Measurements from ENCODE around the gene CDS1. TPM values are rescaled to one million over a fixed set of nuclear protein-coding genes. Genes with fewer than 3 reads are reported as not detected.

Gene CDS1
- total RNA-seq, 3 donors from 2014 or later (not counting 1 experiment from before 2014, with no cell fraction given): 0.14 TPM; not detected in 2

GRCh38 chr4:84683064-84683850, 100.3 kb downstream of the CDS1 start:
- DNase-seq (no peak), ATAC-seq (peak in 1 of 3 donors; percentile 26)
- Histone ChIP-seq H3K27ac (ENCODE audit: low read length) (no peak overlapping the region), H3K4me1 (ENCODE audit: control insufficient read depth, insufficient read depth, low read length) (no peaks in the 10 kb centered on the region), H3K9me3 (ENCODE audit: control insufficient read depth, insufficient read depth, low read length) (no peaks in the 10 kb centered on the region), H3K4me3 (ENCODE audit: low read length) (no peak overlapping the region), H3K36me3 (ENCODE audit: control insufficient read depth, insufficient read depth, low read length) (no peaks in the 10 kb centered on the region), H3K27me3 (ENCODE audit: control insufficient read depth, insufficient read depth, low read length) (no peaks in the 10 kb centered on the region)
- intact Hi-C loops (cut with micrococcal nuclease): no loop called here
- Mint-ChIP-seq H3K4me1 (no peaks in the 10 kb centered on the region), H3K4me3 (no peak overlapping the region), H3K36me3 (no peaks in the 10 kb centered on the region), H3K27me3 (ENCODE audit: low read depth in 2 of 2) (no peaks in the 10 kb centered on the region), H3K27ac (no peak overlapping the region), H3K9me3 (no peaks in the 10 kb centered on the region)
- WGBS (ENCODE audit: insufficient coverage): 83% methylated on average over 7 of the region's 7 CpGs
- TF ChIP-seq CTCF (IDR thresholded peaks at IDR 0.05): no peak

- no peak for ATAC-seq
- H3K36me3 ChIP-seq (ENCODE audit: control insufficient read depth, insufficient read depth, low read length): no peaks in the 10 kb centered on the region
Measured at GRCh38 chr4:84684361-84684760, 101.4 kb downstream of the CDS1 start.

GRCh38 chr4:84685105-84685504, 102.2 kb downstream of the CDS1 start:
- DNase-seq: no peak
- no peak overlapping the region for H3K4me3 ChIP-seq (ENCODE audit: low read length)
- no peak overlapping the region for H3K4me3 Mint-ChIP-seq
- H3K27ac Mint-ChIP-seq: no peak overlapping the region
- no peaks in the 10 kb centered on the region for H3K36me3 Mint-ChIP-seq
- no peaks in the 10 kb centered on the region for H3K4me1 Mint-ChIP-seq
- no peaks in the 10 kb centered on the region for H3K27me3 Mint-ChIP-seq (ENCODE audit: low read depth in 2 of 2)
- no peaks in the 10 kb centered on the region for H3K9me3 ChIP-seq (ENCODE audit: control insufficient read depth, insufficient read depth, low read length)
- no peak overlapping the region for H3K27ac ChIP-seq (ENCODE audit: low read length)
- no peaks in the 10 kb centered on the region for H3K4me1 ChIP-seq (ENCODE audit: control insufficient read depth, insufficient read depth, low read length)
- H3K27me3 ChIP-seq (ENCODE audit: control insufficient read depth, insufficient read depth, low read length): no peaks in the 10 kb centered on the region
- TF ChIP-seq CTCF (IDR thresholded peaks at IDR 0.05): no peak
- intact Hi-C loops (cut with micrococcal nuclease): no loop called here
- no peaks in the 10 kb centered on the region for H3K36me3 ChIP-seq (ENCODE audit: control insufficient read depth, insufficient read depth, low read length)
- no peaks in the 10 kb centered on the region for H3K9me3 Mint-ChIP-seq
- WGBS (ENCODE audit: insufficient coverage): 78% methylated on average over 1 of the region's 1 CpG
- ATAC-seq: no peak

More at GRCh38 chr4:84684361-84684760, 101.4 kb downstream of the CDS1 start:
- no peaks in the 10 kb centered on the region for H3K36me3 Mint-ChIP-seq
- H3K4me1 ChIP-seq (ENCODE audit: control insufficient read depth, insufficient read depth, low read length): no peaks in the 10 kb centered on the region
- H3K27me3 ChIP-seq (ENCODE audit: control insufficient read depth, insufficient read depth, low read length): no peaks in the 10 kb centered on the region
- no peak for DNase-seq
- no peaks in the 10 kb centered on the region for H3K27me3 Mint-ChIP-seq (ENCODE audit: low read depth in 2 of 2)
- no peaks in the 10 kb centered on the region for H3K9me3 ChIP-seq (ENCODE audit: control insufficient read depth, insufficient read depth, low read length)
- intact Hi-C loops (cut with micrococcal nuclease): no loop called here
- no peak overlapping the region for H3K4me3 ChIP-seq (ENCODE audit: low read length)
- H3K4me1 Mint-ChIP-seq: no peaks in the 10 kb centered on the region
- H3K9me3 Mint-ChIP-seq: no peaks in the 10 kb centered on the region
- H3K4me3 Mint-ChIP-seq: no peak overlapping the region
- no peak for TF ChIP-seq CTCF (IDR thresholded peaks at IDR 0.05)
- no peak overlapping the region for H3K27ac ChIP-seq (ENCODE audit: low read length)
- WGBS (ENCODE audit: insufficient coverage): 59% methylated on average over 3 of the region's 3 CpGs
- H3K27ac Mint-ChIP-seq: no peak overlapping the region

GRCh38 chr4:84688605-84689004, 105.7 kb downstream of the CDS1 start:
- Mint-ChIP-seq H3K4me3 (no peak overlapping the region), H3K27ac (no peak overlapping the region), H3K27me3 (ENCODE audit: low read depth in 2 of 2) (no peaks in the 10 kb centered on the region), H3K36me3 (no peaks in the 10 kb centered on the region), H3K9me3 (peaks cover 0 to 2% of the 10 kb centered on the region in 2 donors), H3K4me1 (no peaks in the 10 kb centered on the region)
- no peaks in the 10 kb centered on the region for H3K4me1 ChIP-seq (ENCODE audit: control insufficient read depth, insufficient read depth, low read length)
- no peak for TF ChIP-seq CTCF (IDR thresholded peaks at IDR 0.05)
- WGBS (ENCODE audit: insufficient coverage): 81% methylated on average over 5 of the region's 5 CpGs
- H3K27me3 ChIP-seq (ENCODE audit: control insufficient read depth, insufficient read depth, low read length): no peaks in the 10 kb centered on the region
- no peak overlapping the region for H3K4me3 ChIP-seq (ENCODE audit: low read length)
- DNase-seq: no peak
- ATAC-seq: no peak
- H3K9me3 ChIP-seq (ENCODE audit: control insufficient read depth, insufficient read depth, low read length): no peaks in the 10 kb centered on the region
- H3K27ac ChIP-seq (ENCODE audit: low read length): no peak overlapping the region
- no peaks in the 10 kb centered on the region for H3K36me3 ChIP-seq (ENCODE audit: control insufficient read depth, insufficient read depth, low read length)
- intact Hi-C loops (cut with micrococcal nuclease): no loop called here
